COLO668 (cell line): Measurements from ENCODE around the gene PLCB4.
"Not testable (repeated sequence)": the region's sequence is repeated elsewhere in the genome, so short reads cannot be mapped to it uniquely, and the experiment has no call there.

Experiments
- DNase-seq: peaks from one replicate; lab custom pipeline; 2025; ENCODE audit not compliant: unreplicated experiment; lab: John Stamatoyannopoulos, UW

Gene PLCB4

DNA sequence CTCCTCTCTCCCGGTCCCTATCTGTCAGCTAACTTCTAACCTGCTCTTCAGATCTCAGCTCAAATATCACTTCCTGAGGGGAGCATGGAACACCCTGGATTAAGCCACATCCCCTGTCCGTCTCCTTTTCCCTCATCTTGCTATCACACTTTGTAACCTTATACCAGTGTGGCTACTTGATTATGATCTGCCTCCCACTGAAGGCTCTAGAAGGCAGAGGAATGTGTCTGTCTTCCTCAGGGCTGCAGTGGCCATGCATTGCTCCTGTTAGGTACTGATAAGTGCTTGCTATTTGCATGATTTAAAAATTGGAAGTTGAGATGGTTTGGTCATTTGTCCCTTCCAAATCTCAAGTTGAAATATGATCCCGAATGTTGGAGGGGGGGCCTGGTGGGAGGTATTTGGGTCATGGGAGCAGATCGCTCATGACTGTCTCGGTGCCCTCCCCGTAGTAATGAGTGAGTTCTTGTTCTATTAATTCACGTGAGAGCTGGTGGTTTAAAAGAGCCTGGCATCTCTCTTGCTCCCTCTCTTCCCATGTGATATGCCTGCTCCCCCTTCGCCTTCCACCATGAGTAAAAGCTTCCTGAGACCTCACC is 71.4 kb downstream of the PLCB4 start:
- DNase-seq, result no peak

DNA sequence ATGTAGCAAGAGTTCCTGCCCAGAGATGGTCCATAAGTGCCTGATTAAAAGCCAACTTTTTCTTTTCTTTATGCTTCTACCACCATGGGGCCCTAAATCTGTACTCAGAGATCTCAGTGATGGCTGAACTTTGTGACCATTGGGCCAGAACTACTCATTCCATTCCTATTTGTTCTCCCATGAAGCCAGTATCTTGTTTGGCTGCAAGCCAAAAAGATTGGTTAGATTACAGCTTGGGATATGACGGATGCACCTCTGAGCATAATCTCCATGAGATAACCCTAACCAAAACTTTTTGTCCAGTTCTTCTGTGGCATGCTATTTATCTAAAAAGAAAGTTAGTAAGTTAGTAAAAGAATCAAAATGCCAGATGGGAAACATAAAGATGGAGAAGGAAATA is 72.2 kb downstream of the PLCB4 start:
- no peak for DNase-seq

DNA sequence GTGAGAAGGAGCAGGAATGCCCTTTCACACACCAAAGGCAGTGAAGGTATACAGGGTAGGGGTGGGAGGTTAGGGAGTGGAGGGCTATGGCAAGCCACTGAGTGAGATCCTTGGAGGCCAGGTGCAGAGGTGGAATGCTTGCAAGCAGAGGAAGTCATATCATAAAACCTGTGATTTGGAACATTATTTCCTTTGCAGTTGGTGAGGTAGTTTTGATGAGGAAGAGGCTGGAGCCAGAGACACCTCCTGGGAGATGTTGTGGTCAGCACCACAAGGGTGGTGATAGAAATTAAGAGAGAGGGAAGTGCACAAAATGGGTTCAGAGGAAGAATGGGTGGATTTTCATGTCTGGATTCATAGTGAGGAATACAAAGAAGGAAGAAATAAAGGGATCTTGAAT is 73.0 kb downstream of the PLCB4 start:
- no peak for DNase-seq

DNA sequence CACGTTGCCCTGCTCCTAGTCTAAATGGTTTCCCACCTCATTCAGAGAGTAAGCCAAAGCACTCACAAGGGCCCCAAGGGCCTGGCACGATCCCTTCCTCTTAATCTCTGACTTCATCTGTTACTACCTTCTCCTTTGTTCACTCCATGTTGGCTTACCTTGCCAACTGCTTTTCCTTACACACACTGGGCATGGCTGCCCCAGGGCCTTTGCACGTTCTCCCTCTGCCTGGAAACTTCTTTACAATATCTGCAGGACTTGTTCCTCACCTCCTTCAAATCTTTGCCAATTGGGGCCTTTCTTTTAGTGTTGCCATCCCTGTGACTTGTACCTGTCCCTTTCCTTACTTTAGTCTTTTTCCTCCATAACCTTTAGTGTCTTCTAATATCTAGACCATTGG is 73.9 kb downstream of the PLCB4 start:
- DNase-seq, result no peak

DNA sequence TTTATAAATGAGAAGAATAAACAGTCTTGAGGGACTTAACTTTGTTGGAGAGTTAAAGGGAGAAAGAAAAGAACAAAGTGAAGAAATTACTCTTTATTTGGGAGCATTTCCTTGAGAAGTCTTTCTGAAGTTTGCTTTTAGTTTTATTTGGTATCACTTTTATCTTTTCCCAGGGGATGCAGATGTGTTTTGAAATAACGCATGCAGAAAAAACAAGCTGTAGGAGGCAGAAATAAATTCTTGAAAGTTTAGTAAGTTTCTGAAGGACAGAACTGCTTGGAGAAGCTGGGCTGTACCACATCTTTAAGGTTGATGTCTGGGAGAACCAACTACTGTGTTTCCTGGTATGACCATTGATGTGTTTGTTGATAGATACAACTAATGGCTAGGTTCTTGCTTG is 75.0 kb downstream of the PLCB4 start:
- no peak for DNase-seq

DNA sequence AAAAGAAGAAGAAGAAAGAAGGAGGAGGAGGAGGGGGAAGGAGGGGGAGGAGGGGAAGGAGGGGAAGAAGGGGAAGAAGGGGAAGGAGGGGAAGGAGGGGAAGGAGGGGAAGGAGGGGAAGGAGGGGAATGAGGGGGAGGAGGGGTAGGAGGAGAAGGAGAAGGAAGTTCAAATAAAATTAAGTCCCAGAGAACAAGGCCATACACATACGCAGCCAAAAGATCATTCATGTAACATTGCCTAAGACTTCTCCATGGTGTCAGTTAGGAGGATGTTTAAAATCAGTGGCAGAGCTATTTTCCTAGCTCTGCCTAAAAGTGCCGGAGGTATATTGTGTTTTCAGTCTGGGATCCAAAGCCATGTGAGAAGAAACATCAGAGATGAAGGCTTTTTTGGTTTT is 75.8 kb downstream of the PLCB4 start:
- DNase-seq, result no peak

DNA sequence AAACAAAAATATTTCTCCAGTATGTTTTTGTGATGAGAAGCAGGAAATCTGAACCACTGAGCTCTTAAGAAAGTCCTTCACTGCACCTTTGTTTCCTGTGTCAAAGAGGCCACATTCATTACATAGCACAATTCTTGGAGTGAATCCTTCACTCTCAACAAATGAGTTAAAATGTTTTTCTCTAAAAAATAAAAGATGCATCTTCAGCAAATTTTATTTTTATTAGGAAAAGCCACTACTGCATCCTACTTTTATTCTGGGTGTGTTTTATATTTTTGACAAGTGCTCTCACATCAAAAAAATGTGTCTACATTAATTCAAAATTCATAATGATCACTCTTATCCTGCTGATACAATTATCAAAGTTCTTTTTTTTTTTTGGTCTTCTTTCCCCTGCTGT is 76.3 kb downstream of the PLCB4 start:
- no peak for DNase-seq

DNA sequence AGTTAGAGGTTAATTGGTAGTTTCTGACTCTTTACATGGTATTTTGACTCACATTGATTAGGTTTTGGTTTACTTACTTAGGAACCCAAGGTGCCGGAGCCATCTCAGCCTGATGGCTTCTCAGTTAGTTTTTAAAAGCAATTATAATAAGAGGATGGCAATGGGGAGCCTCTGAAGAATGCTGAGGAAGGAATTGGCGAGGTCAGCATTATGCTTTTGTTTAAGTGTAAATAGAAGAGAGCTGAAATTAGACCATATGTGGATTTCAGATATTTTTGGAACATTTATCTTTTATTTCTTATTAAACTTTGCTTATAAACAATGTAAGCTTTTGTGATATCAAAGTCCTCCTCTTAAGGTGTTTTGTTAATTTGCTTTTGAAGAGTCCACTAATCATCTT is 77.8 kb downstream of the PLCB4 start:
- no peak for DNase-seq

DNA sequence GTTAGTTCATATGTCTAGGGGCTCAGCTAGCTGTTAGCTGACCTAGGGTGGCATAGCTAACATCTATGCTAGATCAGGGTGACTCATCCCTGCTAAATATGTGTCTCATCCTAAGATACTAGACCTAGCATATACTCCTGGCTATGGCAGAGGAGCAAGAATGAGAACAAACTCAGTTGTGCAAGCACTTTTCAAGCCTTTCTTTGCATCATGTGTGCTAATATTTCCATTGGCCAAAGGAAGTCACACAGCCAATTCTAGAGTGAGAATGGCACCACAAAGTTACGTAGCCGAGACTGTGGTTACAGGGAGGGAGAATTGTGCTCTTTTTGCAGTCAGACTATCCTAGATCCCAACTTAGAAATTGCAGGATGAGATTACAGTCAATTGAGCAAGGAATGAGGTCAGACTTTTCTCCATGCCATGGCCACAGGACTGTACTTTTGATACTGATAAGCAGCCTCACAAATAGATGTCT is 78.7 kb downstream of the PLCB4 start:
- no peak for DNase-seq

DNA sequence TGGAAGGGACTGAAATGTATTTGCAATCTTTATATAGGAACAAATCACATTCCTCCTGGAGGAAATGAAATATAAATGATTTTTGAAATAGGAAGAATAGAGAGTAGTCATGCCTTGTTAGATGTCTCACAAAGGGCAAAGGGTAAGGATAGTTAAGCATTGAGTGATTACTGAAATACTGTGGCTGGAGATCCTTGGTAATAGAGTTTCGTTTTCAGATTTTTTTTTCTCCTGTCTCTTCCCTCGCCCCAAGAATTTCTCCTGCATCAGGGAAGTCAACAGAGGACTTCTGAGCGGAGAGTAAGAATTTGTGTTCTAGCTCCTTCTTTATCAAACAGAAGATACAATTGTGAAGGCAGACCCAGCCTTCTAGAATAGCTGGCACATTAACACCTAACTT is 79.4 kb downstream of the PLCB4 start:
- no peak for DNase-seq

DNA sequence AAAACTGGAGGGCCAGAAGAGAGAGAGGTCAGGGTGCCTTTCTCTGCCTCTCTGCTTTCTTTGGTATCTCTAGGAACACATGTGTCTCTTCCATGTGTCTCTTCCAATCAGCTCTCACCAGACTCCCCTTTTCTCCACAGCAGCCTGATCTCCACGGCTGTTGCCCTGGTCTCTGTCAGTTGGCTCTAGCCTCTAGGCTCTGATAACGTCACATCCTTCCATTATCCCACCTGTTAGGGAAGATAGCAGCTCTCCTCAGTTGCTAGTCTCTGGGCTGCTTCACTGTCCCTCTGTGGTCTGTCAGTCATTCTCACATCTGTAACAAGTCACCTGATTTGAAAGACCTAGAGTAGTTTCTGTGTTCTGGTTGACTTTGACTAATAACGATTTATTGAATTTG is 80.2 kb downstream of the PLCB4 start:
- no peak for DNase-seq

DNA sequence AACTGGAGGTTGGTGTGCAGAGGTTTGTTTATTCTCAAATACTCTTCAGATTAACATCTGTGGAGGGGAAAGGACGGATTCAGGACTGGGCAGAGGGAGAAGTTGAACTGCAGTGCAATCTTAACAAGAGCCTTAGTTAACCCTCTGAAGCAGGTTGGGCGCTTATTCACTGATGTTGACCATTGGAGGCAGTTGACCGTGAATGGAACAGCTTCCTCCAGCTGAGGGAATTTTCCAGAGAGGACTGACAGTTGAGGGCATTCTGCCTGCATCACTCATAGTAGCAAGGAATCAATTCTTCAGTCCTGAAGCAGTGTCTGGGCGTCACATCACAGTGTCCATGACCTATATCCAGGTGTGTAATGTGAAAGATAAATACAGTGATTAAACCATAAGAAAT is 80.9 kb downstream of the PLCB4 start:
- DNase-seq, result no peak

DNA sequence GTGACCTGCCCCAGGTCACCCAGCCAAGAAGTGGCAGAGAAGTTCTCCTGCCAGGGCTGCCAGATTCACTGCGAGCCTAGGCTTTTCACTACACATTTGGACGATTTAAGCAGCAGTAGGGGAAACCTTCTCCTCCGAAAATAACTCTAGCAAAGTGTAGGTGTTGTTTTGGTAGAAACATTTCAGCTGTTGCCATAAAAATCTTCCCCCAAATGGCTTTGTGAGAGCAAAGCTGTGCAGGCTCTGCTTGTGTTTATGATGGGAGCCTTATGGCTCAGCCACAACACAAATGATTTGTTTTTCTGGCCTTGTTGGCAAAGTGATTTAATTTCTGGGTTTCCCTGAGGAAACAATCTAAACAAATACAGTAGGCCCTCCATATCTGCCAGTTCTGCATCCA is 81.8 kb downstream of the PLCB4 start:
- DNase-seq, result no peak

DNA sequence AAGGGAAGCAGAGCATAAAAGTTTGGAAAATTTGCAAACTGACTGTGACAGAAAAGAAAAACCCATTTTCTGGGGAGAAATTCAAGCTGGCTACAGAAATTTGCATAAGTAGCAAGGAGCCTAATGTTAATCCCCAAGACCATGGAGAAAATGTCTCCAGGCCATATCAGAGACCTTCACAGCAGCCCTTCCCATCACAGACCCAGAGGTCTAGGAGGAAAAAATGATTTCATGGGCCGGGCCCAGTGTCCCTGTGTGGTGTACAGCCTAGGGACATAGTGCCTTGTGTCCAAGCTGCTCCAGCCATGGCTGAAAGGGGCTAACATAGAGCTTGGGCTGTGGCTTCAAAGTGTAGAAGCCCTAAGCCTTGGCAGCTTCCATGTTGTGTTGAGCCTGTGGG is 83.3 kb downstream of the PLCB4 start:
- DNase-seq, result not testable (repeated sequence)

DNA sequence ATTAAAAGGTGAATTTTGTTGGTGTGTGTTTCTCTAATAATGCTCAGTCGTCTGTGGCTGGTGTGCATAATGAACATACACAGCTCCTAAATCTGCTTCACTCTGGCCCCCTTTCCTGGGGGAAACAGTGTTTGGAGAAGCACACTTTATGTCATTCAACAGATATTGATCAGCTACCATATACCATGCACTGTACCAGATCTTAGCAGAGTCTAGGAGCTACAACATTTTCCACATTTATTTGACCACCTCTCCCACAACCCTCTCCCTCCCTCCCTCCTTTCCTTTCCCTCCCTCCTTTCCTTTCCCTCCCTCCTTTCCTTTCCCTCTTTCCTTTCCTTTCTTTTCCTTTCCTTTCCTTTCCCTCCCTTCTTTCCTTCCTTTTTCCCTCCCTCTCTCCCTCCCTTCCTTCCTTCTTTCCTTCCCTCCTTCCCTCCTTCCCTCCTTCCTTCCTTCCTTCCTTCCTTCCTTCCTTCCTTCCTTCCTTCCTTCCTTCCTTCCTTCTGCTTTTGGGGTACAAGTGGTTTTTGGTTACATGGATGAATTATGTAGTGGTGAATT is 85.7 kb downstream of the PLCB4 start:
- DNase-seq, result no peak

DNA sequence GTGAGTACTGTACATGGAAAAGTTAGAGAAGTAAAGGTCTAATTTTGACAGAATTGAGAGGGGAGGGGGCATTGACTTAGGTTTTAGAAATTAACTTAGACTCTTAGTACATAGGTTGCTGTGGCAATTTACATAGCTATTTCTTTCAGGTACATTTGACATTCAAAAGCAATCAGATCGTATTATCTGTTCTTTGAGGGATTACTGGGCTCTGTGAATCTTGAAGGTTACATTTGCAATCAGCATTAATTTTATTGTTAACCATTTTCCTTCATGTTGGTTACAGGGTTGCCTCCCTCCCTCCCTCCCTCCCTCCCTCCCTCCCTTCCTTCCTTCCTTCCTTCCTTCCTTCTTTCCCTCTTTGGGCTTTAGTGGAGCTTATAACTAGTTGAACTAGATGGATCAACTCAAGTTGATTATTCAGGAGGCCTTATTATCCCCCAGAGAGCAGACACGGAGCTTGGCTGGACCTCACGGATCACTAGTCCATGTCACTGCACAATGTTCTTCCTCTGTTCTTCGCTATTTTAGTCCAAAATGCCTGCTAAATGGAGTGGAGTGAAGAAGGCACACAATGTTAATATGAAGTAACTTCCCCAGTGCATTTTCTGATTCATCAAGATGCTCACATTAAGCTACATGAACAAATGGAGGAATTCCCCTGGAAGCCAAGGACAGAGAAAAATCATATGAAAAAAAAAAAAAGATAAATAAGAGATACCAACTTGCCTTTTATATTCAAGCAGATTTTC is 87.8 kb downstream of the PLCB4 start:
- DNase-seq, result no peak

DNA sequence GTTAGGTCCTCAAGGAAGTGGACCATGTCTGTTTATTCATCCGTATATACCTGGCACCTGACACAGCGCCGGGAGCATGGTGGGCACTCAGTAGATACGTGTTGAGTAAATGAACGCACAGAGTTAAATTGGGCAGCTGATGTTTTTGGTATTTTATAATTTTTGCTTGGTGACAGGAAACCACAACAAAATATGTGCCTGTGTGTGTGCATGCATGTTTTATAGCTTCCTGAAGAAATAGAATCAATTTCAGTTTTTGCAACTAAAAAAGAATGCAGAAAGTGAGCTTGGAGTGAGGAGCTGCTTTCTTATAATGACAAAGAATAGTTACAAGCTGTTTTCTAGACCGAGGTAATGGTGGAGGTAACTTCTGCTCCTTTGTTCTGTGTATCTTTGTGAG is 91.4 kb downstream of the PLCB4 start:
- DNase-seq, result no peak

DNA sequence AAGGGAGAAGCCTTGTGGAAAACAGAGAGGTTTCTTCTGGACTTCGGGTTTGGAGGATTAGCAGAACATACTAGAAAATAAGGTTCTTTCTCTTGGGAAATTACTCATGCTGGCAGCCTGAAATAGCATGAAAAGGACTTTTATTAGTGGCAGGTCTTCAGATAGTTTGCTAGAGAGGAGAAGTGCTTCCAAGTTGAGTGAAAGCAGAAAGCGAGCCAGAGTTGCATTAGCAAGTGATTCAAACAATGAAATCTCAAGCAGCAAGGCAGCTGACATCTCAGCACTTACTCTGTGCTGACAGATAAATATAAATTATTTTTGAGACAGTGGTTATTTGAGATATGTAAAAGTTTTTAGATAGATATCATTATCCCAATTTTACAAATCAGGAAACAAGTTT is 91.9 kb downstream of the PLCB4 start:
- DNase-seq, result no peak

DNA sequence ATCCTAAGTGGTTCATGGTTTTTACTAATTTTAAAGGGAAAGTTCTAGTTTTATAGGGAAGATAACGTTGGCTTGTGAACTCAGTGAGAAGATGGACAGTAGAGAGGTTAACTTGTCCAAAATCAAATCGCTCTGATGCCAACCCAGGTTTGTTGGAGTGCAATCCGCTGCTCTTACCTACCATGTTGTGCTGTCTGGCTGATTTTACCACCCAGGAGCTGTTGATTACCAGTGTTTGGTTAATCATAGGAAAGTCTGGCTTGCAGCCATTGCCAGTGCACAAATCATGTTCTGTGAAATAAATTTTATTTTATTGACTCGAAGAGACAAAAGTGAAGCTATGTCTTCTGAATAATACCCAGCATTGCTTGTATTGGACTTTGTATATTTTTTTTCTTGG is 92.4 kb downstream of the PLCB4 start:
- no peak for DNase-seq

DNA sequence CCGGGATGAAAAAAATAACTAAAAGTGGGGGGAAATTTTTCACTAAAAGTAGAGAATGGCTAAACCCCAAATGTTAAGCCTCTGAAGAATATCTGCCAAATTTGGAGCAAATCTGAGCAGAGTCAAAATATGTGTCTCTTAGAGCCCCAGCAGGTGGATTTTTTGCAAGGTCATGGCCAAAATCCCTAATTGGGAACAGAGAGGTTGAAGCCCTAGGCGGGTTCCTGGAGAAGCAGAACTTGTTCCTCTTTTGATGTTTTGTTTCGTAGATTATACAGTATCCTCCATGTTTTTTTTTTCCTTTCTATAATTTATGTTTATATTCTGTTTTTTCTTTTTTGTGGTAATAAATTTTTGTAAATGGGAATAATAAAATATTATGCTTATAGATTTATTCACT is 94.4 kb downstream of the PLCB4 start:
- no peak for DNase-seq

DNA sequence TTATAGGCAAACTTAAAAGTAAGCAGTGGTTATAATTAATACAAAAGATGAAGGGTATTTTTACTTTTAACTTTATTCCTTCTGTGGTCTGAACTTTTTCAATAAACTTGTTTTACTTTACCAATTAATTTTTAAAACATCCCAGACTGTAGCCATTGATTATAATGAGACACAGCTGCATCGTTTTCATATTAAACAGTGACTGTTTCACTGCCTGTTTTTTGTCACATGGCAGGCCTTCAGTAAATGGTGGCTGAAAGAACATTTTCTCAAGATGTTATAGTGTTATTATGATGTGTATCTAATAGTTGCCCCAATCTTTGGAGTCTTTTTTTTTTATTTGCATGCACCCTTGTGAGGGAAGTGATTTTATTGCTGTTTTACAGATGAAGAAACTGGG is 95.1 kb downstream of the PLCB4 start:
- no peak for DNase-seq

DNA sequence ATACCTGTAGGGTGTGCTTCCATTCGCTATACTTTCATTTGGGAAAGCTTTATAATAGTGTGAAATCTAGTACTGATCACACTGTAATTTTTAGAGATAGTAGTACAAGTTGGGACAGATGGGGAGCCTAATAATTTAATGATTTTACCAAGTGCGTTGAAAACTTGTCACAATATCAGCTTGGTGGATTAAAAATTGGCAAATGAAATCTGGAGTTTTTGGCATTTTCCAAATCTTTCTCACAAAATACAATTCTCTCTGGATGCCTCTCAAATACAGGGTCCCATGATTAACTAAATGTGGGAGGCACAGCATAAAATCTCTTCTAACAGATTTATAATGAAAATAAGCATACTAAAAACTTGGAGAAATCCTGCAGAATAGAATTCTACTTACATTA is 96.4 kb downstream of the PLCB4 start:
- no peak for DNase-seq
